ENCODE data around the gene CXCR5. TPM values are rescaled to one million over a fixed set of nuclear protein-coding genes. Genes with fewer than 3 reads are reported as not detected.
A peak's percentile ranks its signal among the peaks of the same experiment; 100 is the strongest.

Gene CXCR5
- polyA plus RNA-seq, 1 donor (not counting 4 experiments of a cell fraction or from before 2014, with no cell fraction given): not detected

DNA sequence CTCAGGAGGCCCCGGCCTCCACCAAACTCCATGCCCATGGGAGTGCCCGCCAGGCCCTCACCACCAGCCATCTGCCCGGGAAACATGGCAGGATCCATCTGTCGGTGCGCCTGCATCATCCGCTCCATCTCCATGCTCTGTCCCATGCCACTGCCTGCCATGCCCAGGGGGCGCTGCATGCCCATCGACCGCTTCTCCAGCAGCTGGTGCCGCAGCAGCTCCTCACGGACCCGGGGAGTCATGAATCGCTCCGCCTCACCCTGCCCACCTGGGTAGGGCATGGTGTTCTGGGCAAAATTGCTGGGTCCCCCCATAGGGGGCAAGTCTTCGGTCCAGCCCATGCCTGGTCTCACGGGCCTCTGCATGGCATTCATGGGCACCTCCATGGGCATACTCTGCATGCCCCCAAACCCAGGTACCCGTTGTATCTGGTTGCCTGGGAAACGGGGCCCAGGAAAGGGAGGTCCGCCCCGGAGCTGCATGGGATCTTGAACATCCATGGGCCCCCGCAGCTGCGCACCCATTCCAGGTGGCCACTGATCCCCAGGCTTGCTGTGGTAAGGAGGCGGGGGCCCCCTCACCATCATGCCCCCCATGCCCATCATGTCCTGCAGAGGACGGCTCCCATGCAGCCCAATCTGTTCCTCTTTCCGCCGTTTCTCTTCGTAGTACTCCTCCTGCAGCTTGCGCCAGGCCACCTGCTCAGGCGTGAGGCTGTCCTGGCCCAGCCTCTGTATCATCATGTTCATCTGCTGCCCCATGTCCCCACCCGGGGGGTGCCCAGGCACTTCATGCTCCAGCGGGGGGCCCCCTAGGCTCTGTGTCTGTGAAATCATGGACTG lies 18.0 kb downstream of the CXCR5 start:
- Histone ChIP-seq H2AFZ (ENCODE audit: control insufficient read depth, low read length) (no peak overlapping the region), H4K20me1 (ENCODE audit: control insufficient read depth, extremely low read depth, insufficient read depth, low read length) (peaks cover 13% of the 10 kb centered on the region), H3K79me2 (ENCODE audit: control insufficient read depth, insufficient read depth, low read length) (peaks cover 37% of the 10 kb centered on the region), H3K4me2 (ENCODE audit: control insufficient read depth, extremely low read depth, insufficient read depth, low read depth, low read length) (no peak overlapping the region), H3K4me1 (ENCODE audit: control insufficient read depth, extremely low read depth, insufficient read depth, low read length) (no peaks in the 10 kb centered on the region), H3K9me3 (ENCODE audit: control insufficient read depth, low read depth, low read length) (no peaks in the 10 kb centered on the region), H3K27ac (ENCODE audit: control insufficient read depth, insufficient read depth, low read length) (no peak overlapping the region), H3K4me3 (ENCODE audit: control insufficient read depth in 2 of 3, extremely low read depth in 1 of 3, insufficient read depth in 2 of 3, low read depth in 1 of 3, low read length in 3 of 3) (no peak overlapping the region), H3K36me3 (ENCODE audit: control insufficient read depth in 2 of 2, extremely low read depth in 1 of 2, insufficient read depth in 2 of 2, low read length in 2 of 2) (peaks cover 44 to 61% of the 10 kb centered on the region in 2 experiments), H3K27me3 (ENCODE audit: control insufficient read depth, extremely low read depth, insufficient read depth, low read length) (no peaks in the 10 kb centered on the region), H3K9ac (ENCODE audit: control insufficient read depth, extremely low read depth, insufficient read depth, low read length) (no peak overlapping the region), H3K9me1 (ENCODE audit: control insufficient read depth, extremely low read depth, insufficient read depth, low read length) (no peaks in the 10 kb centered on the region)
- dilution Hi-C loops (cut with MboI; ENCODE audit: extremely low pct_ligation_motif_present, low sequenced_read_pairs): no loop called here
- TF ChIP-seq, protein P1, sequence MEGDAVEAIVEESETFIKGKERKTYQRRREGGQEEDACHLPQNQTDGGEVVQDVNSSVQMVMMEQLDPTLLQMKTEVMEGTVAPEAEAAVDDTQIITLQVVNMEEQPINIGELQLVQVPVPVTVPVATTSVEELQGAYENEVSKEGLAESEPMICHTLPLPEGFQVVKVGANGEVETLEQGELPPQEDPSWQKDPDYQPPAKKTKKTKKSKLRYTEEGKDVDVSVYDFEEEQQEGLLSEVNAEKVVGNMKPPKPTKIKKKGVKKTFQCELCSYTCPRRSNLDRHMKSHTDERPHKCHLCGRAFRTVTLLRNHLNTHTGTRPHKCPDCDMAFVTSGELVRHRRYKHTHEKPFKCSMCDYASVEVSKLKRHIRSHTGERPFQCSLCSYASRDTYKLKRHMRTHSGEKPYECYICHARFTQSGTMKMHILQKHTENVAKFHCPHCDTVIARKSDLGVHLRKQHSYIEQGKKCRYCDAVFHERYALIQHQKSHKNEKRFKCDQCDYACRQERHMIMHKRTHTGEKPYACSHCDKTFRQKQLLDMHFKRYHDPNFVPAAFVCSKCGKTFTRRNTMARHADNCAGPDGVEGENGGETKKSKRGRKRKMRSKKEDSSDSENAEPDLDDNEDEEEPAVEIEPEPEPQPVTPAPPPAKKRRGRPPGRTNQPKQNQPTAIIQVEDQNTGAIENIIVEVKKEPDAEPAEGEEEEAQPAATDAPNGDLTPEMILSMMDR (optimal IDR thresholded peaks at IDR 0.05 in 1 of 3, IDR thresholded peaks at IDR 0.05 in 1 of 3, conservative IDR thresholded peaks at IDR 0.05 in 1 of 3; ENCODE audit: extremely low read depth in 1 of 3, insufficient read depth in 2 of 3, low read length in 3 of 3): peak in 2 of 3 experiments; percentile 22 to 63
- TF ChIP-seq EZH2 (IDR thresholded peaks at IDR 0.05; ENCODE audit: low read length): no peak
- no peak for DNase-seq (ENCODE audit: low read depth, low spot score)
- FAIRE-seq: no peak

- peaks cover 12% of the 10 kb centered on the region for H4K20me1 ChIP-seq (ENCODE audit: control insufficient read depth, extremely low read depth, insufficient read depth, low read length)
- FAIRE-seq (no peak), DNase-seq (ENCODE audit: low read depth, low spot score) (no peak)
- peaks cover 51 to 62% of the 10 kb centered on the region in 2 experiments for H3K36me3 ChIP-seq (ENCODE audit: control insufficient read depth in 2 of 2, extremely low read depth in 1 of 2, insufficient read depth in 2 of 2, low read length in 2 of 2)
- TF ChIP-seq, protein P1 (optimal IDR thresholded peaks at IDR 0.05 in 1 of 3, IDR thresholded peaks at IDR 0.05 in 1 of 3, conservative IDR thresholded peaks at IDR 0.05 in 1 of 3; ENCODE audit: extremely low read depth in 1 of 3, insufficient read depth in 2 of 3, low read length in 3 of 3): no peak
- TF ChIP-seq EZH2 (IDR thresholded peaks at IDR 0.05; ENCODE audit: low read length): no peak
- no peaks in the 10 kb centered on the region for H3K9me1 ChIP-seq (ENCODE audit: control insufficient read depth, extremely low read depth, insufficient read depth, low read length)
- no peaks in the 10 kb centered on the region for H3K27me3 ChIP-seq (ENCODE audit: control insufficient read depth, extremely low read depth, insufficient read depth, low read length)
- no peaks in the 10 kb centered on the region for H3K9me3 ChIP-seq (ENCODE audit: control insufficient read depth, low read depth, low read length)
- peaks cover 6% of the 10 kb centered on the region for H3K4me1 ChIP-seq (ENCODE audit: control insufficient read depth, extremely low read depth, insufficient read depth, low read length)
- no peak overlapping the region for H3K27ac ChIP-seq (ENCODE audit: control insufficient read depth, insufficient read depth, low read length)
- dilution Hi-C loops (cut with MboI; ENCODE audit: extremely low pct_ligation_motif_present, low sequenced_read_pairs): no loop called here
- H3K4me3 ChIP-seq (ENCODE audit: control insufficient read depth in 2 of 3, extremely low read depth in 1 of 3, insufficient read depth in 2 of 3, low read depth in 1 of 3, low read length in 3 of 3): no peak overlapping the region
- no peak overlapping the region for H3K4me2 ChIP-seq (ENCODE audit: control insufficient read depth, extremely low read depth, insufficient read depth, low read depth, low read length)
- no peak overlapping the region for H3K9ac ChIP-seq (ENCODE audit: control insufficient read depth, extremely low read depth, insufficient read depth, low read length)
- no peak overlapping the region for H2AFZ ChIP-seq (ENCODE audit: control insufficient read depth, low read length)
- peaks cover 44% of the 10 kb centered on the region for H3K79me2 ChIP-seq (ENCODE audit: control insufficient read depth, insufficient read depth, low read length)
Observed at GRCh38 chr11:118902336-118903203, 18.9 kb downstream of the CXCR5 start.

Data from keratinocyte (primary cell).